ENCODE data around the gene AICDA. TPM values are rescaled to one million over a fixed set of nuclear protein-coding genes. Genes with fewer than 3 reads are reported as not detected.

AICDA gene
- total RNA-seq, 1 donor from 2014 or later = not detected

DNA sequence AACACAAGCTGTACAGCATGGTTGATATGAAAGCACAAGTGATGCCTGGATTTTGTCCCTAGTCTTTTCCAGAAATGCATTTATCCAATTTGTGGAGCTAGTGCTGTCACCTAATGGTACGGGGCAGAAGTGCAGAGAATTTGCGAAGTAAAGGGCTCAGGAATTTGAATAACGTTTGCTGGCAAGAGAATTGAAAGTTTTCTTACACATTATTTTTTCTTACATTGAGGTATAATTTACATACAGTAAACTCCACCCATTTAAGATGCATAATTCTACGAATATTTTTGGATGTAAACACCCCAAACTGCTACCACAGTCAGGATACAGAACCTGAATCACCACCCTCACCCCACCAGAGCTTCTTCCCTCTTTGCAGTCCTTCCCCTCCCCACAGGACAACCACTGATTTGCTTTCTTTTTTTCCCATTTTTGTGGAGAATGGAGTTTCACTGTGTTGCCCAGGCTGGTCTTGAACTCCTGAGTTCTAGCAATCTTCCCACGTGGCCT is 3.5 kb downstream of the AICDA start:
- H3K27me3 Mint-ChIP-seq (ENCODE audit: low read depth) = peaks cover 14% of the 10 kb centered on the region
- H3K27ac Mint-ChIP-seq (ENCODE audit: unreplicated experiment) = no peak overlapping the region
- H3K4me1 Mint-ChIP-seq (ENCODE audit: low read depth) = peaks cover 15% of the 10 kb centered on the region
- H3K4me3 Mint-ChIP-seq (ENCODE audit: unreplicated experiment) = no peak overlapping the region
- no peaks in the 10 kb centered on the region for H3K36me3 Mint-ChIP-seq (ENCODE audit: low read depth)
- H3K9me3 Mint-ChIP-seq (ENCODE audit: low read depth) = no peaks in the 10 kb centered on the region
- TF ChIP-seq, protein P1, sequence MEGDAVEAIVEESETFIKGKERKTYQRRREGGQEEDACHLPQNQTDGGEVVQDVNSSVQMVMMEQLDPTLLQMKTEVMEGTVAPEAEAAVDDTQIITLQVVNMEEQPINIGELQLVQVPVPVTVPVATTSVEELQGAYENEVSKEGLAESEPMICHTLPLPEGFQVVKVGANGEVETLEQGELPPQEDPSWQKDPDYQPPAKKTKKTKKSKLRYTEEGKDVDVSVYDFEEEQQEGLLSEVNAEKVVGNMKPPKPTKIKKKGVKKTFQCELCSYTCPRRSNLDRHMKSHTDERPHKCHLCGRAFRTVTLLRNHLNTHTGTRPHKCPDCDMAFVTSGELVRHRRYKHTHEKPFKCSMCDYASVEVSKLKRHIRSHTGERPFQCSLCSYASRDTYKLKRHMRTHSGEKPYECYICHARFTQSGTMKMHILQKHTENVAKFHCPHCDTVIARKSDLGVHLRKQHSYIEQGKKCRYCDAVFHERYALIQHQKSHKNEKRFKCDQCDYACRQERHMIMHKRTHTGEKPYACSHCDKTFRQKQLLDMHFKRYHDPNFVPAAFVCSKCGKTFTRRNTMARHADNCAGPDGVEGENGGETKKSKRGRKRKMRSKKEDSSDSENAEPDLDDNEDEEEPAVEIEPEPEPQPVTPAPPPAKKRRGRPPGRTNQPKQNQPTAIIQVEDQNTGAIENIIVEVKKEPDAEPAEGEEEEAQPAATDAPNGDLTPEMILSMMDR (IDR thresholded peaks at IDR 0.05) = peak; percentile 87
- no peak for DNase-seq (ENCODE audit: low spot score)

DNA sequence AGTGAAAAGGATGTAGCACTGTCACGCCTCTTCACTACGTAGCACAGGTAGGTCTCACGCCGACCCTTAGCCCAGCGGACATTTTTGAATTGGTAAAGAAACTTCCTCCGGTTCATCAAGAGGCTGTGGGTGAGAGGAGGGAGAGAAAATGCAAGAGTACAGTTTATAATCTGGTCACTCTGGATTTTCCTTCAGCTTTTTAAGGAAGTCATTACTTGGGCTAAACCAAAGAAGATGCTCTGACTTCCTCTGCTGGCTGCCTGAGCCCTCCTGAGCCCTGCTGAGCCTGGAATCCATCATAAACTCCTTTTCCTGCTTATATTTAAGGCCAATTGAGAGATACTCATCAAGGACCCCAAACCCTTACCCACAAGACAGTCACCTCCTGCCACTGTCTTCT is 5.8 kb downstream of the AICDA start:
- DNase-seq (ENCODE audit: low spot score) = no peak
- Mint-ChIP-seq H3K27ac (ENCODE audit: unreplicated experiment) (no peak overlapping the region), H3K27me3 (ENCODE audit: low read depth) (peaks cover 16% of the 10 kb centered on the region), H3K36me3 (ENCODE audit: low read depth) (no peaks in the 10 kb centered on the region), H3K4me3 (ENCODE audit: unreplicated experiment) (no peak overlapping the region), H3K9me3 (ENCODE audit: low read depth) (no peaks in the 10 kb centered on the region), H3K4me1 (ENCODE audit: low read depth) (peaks cover 16% of the 10 kb centered on the region)
- TF ChIP-seq, protein P1 (IDR thresholded peaks at IDR 0.05) = no peak

DNA sequence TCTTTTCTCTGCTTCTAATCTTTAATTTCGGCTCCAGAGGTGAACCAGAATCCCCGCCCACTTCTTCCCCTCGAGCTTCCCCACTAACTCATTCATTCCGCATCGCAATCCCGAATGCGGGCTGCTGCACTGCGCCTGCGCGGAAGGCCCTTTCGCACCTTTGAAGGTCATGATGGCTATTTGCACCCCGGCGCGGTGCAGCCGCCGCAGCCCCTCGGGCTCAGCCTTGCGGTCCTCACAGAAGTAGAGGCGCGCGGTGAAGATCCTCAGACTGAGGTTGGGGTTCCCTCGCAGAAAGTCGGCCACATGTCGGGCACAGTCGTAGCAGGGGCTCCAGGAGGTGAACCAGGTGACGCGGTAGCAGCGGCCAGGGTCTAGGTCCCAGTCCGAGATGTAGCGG is 7.6 kb downstream of the AICDA start:
- H3K36me3 Mint-ChIP-seq (ENCODE audit: low read depth) = no peaks in the 10 kb centered on the region
- H3K27me3 Mint-ChIP-seq (ENCODE audit: low read depth) = peaks cover 16% of the 10 kb centered on the region
- DNase-seq (ENCODE audit: low spot score) = no peak
- H3K27ac Mint-ChIP-seq (ENCODE audit: unreplicated experiment) = no peak overlapping the region
- TF ChIP-seq, protein P1 (IDR thresholded peaks at IDR 0.05) = no peak
- no peak overlapping the region for H3K4me3 Mint-ChIP-seq (ENCODE audit: unreplicated experiment)
- peaks cover 13% of the 10 kb centered on the region for H3K4me1 Mint-ChIP-seq (ENCODE audit: low read depth)
- no peaks in the 10 kb centered on the region for H3K9me3 Mint-ChIP-seq (ENCODE audit: low read depth)

DNA sequence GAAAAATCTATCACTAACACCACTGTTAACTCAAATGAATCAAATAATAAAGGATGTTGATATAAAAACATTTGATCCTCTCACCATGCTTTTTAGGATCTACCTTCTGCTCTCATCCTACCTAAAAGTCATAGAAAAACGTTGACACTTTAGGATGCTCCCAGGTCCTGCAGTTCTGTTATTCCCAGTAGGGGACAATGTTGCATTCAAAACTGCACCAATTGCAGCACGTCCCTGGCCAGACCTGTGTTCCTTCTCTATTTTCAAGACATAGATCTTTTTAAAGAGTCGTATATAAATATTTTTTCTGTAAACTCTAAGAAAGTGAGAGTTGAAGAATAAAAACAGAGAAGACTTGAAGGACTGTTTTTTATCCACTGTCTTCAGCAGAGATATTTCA is 8.8 kb downstream of the AICDA start:
- Mint-ChIP-seq H3K27ac (ENCODE audit: unreplicated experiment) (no peak overlapping the region), H3K4me3 (ENCODE audit: unreplicated experiment) (no peak overlapping the region), H3K36me3 (ENCODE audit: low read depth) (no peaks in the 10 kb centered on the region), H3K4me1 (ENCODE audit: low read depth) (peaks cover 5% of the 10 kb centered on the region), H3K27me3 (ENCODE audit: low read depth) (peaks cover 16% of the 10 kb centered on the region), H3K9me3 (ENCODE audit: low read depth) (no peaks in the 10 kb centered on the region)
- no peak for DNase-seq (ENCODE audit: low spot score)
- TF ChIP-seq, protein P1 (IDR thresholded peaks at IDR 0.05) = peak; percentile 66

DNA sequence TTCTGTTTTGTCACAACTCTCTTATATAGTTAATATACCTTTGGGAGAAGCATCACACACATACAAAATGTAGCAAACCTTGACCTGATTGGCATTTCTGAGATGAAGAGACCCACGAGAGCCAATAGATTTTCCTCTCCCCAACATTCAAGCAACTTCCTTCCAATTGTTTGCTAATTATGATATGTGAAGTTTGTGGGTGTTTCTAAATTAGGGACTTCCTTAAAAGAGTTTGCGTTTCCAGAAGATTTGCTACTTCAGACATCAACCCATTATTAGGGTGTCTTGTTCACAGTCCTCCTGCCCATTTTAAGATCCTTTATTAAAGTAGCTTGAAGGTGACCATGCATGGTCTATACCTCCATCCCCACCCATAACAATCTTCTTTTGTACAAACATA is 9.4 kb downstream of the AICDA start:
- DNase-seq (ENCODE audit: low spot score) = no peak
- H3K36me3 Mint-ChIP-seq (ENCODE audit: low read depth) = no peaks in the 10 kb centered on the region
- peaks cover 16% of the 10 kb centered on the region for H3K27me3 Mint-ChIP-seq (ENCODE audit: low read depth)
- H3K4me1 Mint-ChIP-seq (ENCODE audit: low read depth) = peaks cover 3% of the 10 kb centered on the region
- H3K9me3 Mint-ChIP-seq (ENCODE audit: low read depth) = no peaks in the 10 kb centered on the region
- TF ChIP-seq, protein P1 (IDR thresholded peaks at IDR 0.05) = no peak
- no peak overlapping the region for H3K4me3 Mint-ChIP-seq (ENCODE audit: unreplicated experiment)
- H3K27ac Mint-ChIP-seq (ENCODE audit: unreplicated experiment) = no peak overlapping the region
